ENCODE data around the gene FBN2.

Gene FBN2

DNA sequence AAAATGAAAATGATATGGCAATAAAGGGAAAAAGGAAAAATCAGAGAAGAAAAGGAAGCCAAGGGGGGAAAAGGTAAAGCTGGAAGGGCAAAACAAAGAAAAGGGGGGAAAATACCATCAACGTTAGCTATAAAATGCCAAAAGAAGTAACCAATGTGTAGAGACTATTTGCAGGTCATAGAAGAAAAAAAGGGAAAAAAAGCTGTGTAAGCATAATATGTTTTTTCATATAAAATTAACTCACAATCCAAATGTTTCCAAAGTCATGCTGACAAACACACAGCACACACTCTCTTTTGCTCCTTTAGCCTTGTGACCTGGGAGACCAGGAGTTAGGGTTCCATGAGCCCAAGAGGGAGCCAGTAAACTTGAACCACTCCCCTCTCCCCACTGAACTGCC, 18.2 kb downstream of the FBN2 start:
- Histone ChIP-seq H3K4me3 (ENCODE audit: low read length, poor library complexity, severe bottlenecking) (no peak overlapping the region), H3K4me2 (ENCODE audit: low read depth, low read length, poor library complexity, severe bottlenecking) (no peak overlapping the region), H3K4me1 (ENCODE audit: insufficient read depth, low read length, poor library complexity, severe bottlenecking) (no peaks in the 10 kb centered on the region), H3K9me3 (ENCODE audit: insufficient read depth, low read depth, low read length) (no peaks in the 10 kb centered on the region), H2AFZ (ENCODE audit: low read length) (no peak overlapping the region), H4K20me1 (ENCODE audit: insufficient read depth, low read length, poor library complexity, severe bottlenecking) (no peaks in the 10 kb centered on the region), H3K9me2 (replicated peaks; ENCODE audit: low read depth, low read length) (no peaks in the 10 kb centered on the region), H3K79me2 (ENCODE audit: insufficient read depth, low read length) (no peaks in the 10 kb centered on the region), H3K36me3 (ENCODE audit: insufficient read depth, low read length) (no peaks in the 10 kb centered on the region), H3K9ac (ENCODE audit: low read depth, low read length, poor library complexity, severe bottlenecking) (no peak overlapping the region), H3K27me3 (ENCODE audit: insufficient read depth, low read length, poor library complexity, severe bottlenecking) (no peaks in the 10 kb centered on the region), H3F3A (ENCODE audit: low read depth) (no peaks in the 10 kb centered on the region)
- no peak for TF ChIP-seq EZH2phosphoT487 (IDR thresholded peaks at IDR 0.05; ENCODE audit: borderline replicate concordance)
- TF ChIP-seq, protein P1, sequence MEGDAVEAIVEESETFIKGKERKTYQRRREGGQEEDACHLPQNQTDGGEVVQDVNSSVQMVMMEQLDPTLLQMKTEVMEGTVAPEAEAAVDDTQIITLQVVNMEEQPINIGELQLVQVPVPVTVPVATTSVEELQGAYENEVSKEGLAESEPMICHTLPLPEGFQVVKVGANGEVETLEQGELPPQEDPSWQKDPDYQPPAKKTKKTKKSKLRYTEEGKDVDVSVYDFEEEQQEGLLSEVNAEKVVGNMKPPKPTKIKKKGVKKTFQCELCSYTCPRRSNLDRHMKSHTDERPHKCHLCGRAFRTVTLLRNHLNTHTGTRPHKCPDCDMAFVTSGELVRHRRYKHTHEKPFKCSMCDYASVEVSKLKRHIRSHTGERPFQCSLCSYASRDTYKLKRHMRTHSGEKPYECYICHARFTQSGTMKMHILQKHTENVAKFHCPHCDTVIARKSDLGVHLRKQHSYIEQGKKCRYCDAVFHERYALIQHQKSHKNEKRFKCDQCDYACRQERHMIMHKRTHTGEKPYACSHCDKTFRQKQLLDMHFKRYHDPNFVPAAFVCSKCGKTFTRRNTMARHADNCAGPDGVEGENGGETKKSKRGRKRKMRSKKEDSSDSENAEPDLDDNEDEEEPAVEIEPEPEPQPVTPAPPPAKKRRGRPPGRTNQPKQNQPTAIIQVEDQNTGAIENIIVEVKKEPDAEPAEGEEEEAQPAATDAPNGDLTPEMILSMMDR (conservative IDR thresholded peaks at IDR 0.05; ENCODE audit: low read length), result no peak

DNA sequence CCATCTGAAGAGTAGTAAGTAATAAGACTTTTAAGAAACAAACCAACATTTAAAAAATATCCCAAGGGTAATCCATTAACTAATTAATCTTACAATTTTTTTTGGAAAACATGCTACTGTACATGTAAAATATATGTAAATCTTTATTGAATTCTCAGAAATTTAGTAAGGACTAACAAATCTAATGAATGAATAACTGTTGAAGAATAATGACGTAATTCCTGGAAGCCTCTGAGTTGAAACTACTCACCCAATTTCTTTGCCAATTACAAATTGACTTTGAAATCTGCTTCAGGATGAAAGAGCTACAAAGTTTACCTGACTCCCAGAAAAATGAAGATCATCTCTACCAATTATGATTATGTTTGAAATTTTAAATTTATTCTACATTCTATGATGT, 21.1 kb downstream of the FBN2 start:
- Histone ChIP-seq H4K20me1 (ENCODE audit: insufficient read depth, low read length, poor library complexity, severe bottlenecking) (no peaks in the 10 kb centered on the region), H2AFZ (ENCODE audit: low read length) (no peak overlapping the region), H3K9ac (ENCODE audit: low read depth, low read length, poor library complexity, severe bottlenecking) (no peak overlapping the region), H3K4me1 (ENCODE audit: insufficient read depth, low read length, poor library complexity, severe bottlenecking) (no peaks in the 10 kb centered on the region), H3K4me3 (ENCODE audit: low read length, poor library complexity, severe bottlenecking) (no peak overlapping the region), H3F3A (ENCODE audit: low read depth) (no peaks in the 10 kb centered on the region), H3K79me2 (ENCODE audit: insufficient read depth, low read length) (no peaks in the 10 kb centered on the region), H3K9me3 (ENCODE audit: insufficient read depth, low read depth, low read length) (no peaks in the 10 kb centered on the region), H3K4me2 (ENCODE audit: low read depth, low read length, poor library complexity, severe bottlenecking) (no peak overlapping the region), H3K27me3 (ENCODE audit: insufficient read depth, low read length, poor library complexity, severe bottlenecking) (no peaks in the 10 kb centered on the region), H3K9me2 (replicated peaks; ENCODE audit: low read depth, low read length) (no peaks in the 10 kb centered on the region), H3K36me3 (ENCODE audit: insufficient read depth, low read length) (no peaks in the 10 kb centered on the region)
- TF ChIP-seq EZH2phosphoT487 (IDR thresholded peaks at IDR 0.05; ENCODE audit: borderline replicate concordance), result no peak

DNA sequence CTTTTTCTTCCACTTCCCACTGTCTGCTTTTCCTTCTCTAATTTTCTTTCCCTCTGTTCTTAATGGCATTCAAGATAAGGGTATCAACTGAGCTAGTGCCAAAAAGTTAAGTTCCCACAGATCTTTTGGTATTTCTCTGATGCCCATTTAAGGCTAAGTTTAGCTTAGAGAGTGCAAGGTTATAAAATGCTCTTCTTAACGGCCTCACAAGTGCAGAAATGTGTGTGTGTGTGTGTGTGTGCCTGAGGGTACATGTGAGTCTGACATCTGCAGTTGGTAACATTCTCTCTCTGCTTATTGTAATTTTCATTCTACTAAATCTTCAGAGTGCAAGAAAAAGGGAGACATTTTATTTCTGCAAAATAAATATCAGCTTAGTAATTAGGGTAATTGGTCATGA, 24.2 kb downstream of the FBN2 start:
- no peak for TF ChIP-seq EZH2phosphoT487 (IDR thresholded peaks at IDR 0.05; ENCODE audit: borderline replicate concordance)
- TF ChIP-seq, protein P1 (conservative IDR thresholded peaks at IDR 0.05; ENCODE audit: low read length), result no peak
- Histone ChIP-seq H2AFZ (ENCODE audit: low read length) (no peak overlapping the region), H3F3A (ENCODE audit: low read depth) (no peaks in the 10 kb centered on the region), H3K79me2 (ENCODE audit: insufficient read depth, low read length) (no peaks in the 10 kb centered on the region), H3K4me1 (ENCODE audit: insufficient read depth, low read length, poor library complexity, severe bottlenecking) (no peaks in the 10 kb centered on the region), H3K9me2 (replicated peaks; ENCODE audit: low read depth, low read length) (no peaks in the 10 kb centered on the region), H3K9me3 (ENCODE audit: insufficient read depth, low read depth, low read length) (no peaks in the 10 kb centered on the region), H3K9ac (ENCODE audit: low read depth, low read length, poor library complexity, severe bottlenecking) (no peak overlapping the region), H4K20me1 (ENCODE audit: insufficient read depth, low read length, poor library complexity, severe bottlenecking) (no peaks in the 10 kb centered on the region), H3K27me3 (ENCODE audit: insufficient read depth, low read length, poor library complexity, severe bottlenecking) (no peaks in the 10 kb centered on the region), H3K4me2 (ENCODE audit: low read depth, low read length, poor library complexity, severe bottlenecking) (no peak overlapping the region), H3K36me3 (ENCODE audit: insufficient read depth, low read length) (no peaks in the 10 kb centered on the region), H3K4me3 (ENCODE audit: low read length, poor library complexity, severe bottlenecking) (no peak overlapping the region)

DNA sequence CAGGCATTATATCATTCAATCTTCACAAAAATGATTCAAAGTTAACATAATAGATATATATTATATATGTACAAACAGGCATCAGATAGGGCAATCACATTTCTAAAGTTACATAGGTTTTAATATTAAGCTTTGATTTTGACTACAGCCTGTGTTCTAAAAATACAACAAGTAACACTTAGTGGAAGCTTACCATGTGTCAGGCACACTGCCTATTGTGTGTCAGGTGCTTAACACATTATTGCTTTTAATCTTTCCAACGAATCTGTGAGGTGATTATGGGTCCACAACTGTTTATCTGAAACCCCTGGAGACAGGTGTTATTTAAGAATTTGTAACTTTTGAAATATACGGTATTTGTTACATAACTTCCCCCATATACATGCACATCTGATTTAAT, 25.2 kb downstream of the FBN2 start:
- TF ChIP-seq, protein P1 (conservative IDR thresholded peaks at IDR 0.05; ENCODE audit: low read length), result no peak
- Histone ChIP-seq H3K4me2 (ENCODE audit: low read depth, low read length, poor library complexity, severe bottlenecking) (no peak overlapping the region), H3K4me3 (ENCODE audit: low read length, poor library complexity, severe bottlenecking) (no peak overlapping the region), H3K9me2 (replicated peaks; ENCODE audit: low read depth, low read length) (no peaks in the 10 kb centered on the region), H3K9ac (ENCODE audit: low read depth, low read length, poor library complexity, severe bottlenecking) (no peak overlapping the region), H3F3A (ENCODE audit: low read depth) (no peaks in the 10 kb centered on the region), H3K9me3 (ENCODE audit: insufficient read depth, low read depth, low read length) (no peaks in the 10 kb centered on the region), H3K36me3 (ENCODE audit: insufficient read depth, low read length) (no peaks in the 10 kb centered on the region), H3K4me1 (ENCODE audit: insufficient read depth, low read length, poor library complexity, severe bottlenecking) (no peaks in the 10 kb centered on the region), H3K27me3 (ENCODE audit: insufficient read depth, low read length, poor library complexity, severe bottlenecking) (no peaks in the 10 kb centered on the region), H3K79me2 (ENCODE audit: insufficient read depth, low read length) (no peaks in the 10 kb centered on the region), H2AFZ (ENCODE audit: low read length) (no peak overlapping the region), H4K20me1 (ENCODE audit: insufficient read depth, low read length, poor library complexity, severe bottlenecking) (no peaks in the 10 kb centered on the region)

All from Loucy (cell line).